HEK293 (cell line): ENCODE data around the gene PIGO.
A peak's percentile ranks its signal among the peaks of the same experiment; 100 is the strongest.

ENCODE experiments used
- AEBP2 ChIP-seq: fragments of 450-650 bp; formaldehyde crosslinking; IDR thresholded peaks from 2 replicates; pipeline ENCODE4 v1.5.1; 2016; ENCODE audit warnings: missing biosample characterization, missing genetic modification characterization, borderline replicate concordance
- BCL11A ChIP-seq: fragments of 450-650 bp; formaldehyde crosslinking; IDR thresholded peaks from 2 replicates; pipeline ENCODE4 v1.5.1; 2016; ENCODE audit warnings: low read depth, missing biosample characterization, missing genetic modification characterization
- BCL6B ChIP-seq: fragments of 450-650 bp; formaldehyde crosslinking; IDR thresholded peaks from 2 replicates; pipeline ENCODE4 v1.5.1; 2017; ENCODE audit warnings: missing biosample characterization, missing genetic modification characterization
- GLI2 ChIP-seq: fragments of 450-650 bp; formaldehyde crosslinking; IDR thresholded peaks from 2 replicates; pipeline ENCODE4; 2017; ENCODE audit warnings: missing biosample characterization, missing genetic modification characterization, low read depth, borderline replicate concordance
- MEIS1 ChIP-seq: sonication (generic); formaldehyde crosslinking; IDR thresholded peaks from 2 replicates; pipeline ENCODE4 v1.8.1; 2022; ENCODE audit warnings: missing genetic modification reagents, mild to moderate bottlenecking, borderline replicate concordance
- PRDM1 ChIP-seq: fragments of 450-650 bp; formaldehyde crosslinking; IDR thresholded peaks from 2 replicates; pipeline ENCODE4; 2016; ENCODE audit warnings: missing biosample characterization, missing genetic modification characterization
- PRDM4 ChIP-seq: fragments of 450-650 bp; formaldehyde crosslinking; IDR thresholded peaks from 2 replicates; pipeline ENCODE4 v1.5.1; 2017; ENCODE audit warnings: missing biosample characterization, missing genetic modification characterization
- SALL2 ChIP-seq: fragments of 450-650 bp; formaldehyde crosslinking; IDR thresholded peaks from 2 replicates; pipeline ENCODE4 v1.5.0; 2017; ENCODE audit warnings: missing biosample characterization, mild to moderate bottlenecking, missing genetic modification characterization, borderline replicate concordance
- SP7 ChIP-seq: fragments of 450-650 bp; formaldehyde crosslinking; IDR thresholded peaks from 2 replicates; pipeline ENCODE4 v1.5.1; 2016; ENCODE audit warnings: missing biosample characterization, missing genetic modification characterization
- ZBTB6 ChIP-seq: fragments of 450-650 bp; formaldehyde crosslinking; IDR thresholded peaks from 2 replicates; pipeline ENCODE4 v1.5.1; 2017; ENCODE audit warnings: missing biosample characterization, missing genetic modification characterization
- ZNF10 ChIP-seq: fragments of 450-650 bp; formaldehyde crosslinking; IDR thresholded peaks from 2 replicates; pipeline ENCODE4 v1.5.1; 2017; ENCODE audit warnings: missing biosample characterization, missing genetic modification characterization
- ZNF16 ChIP-seq: fragments of 450-650 bp; formaldehyde crosslinking; IDR thresholded peaks from 2 replicates; pipeline ENCODE4 v1.5.1; 2016; ENCODE audit warnings: low read depth, missing biosample characterization, missing genetic modification characterization
- ZNF174 ChIP-seq: fragments of 450-650 bp; formaldehyde crosslinking; IDR thresholded peaks from 2 replicates; pipeline ENCODE4 v1.5.0; 2017; ENCODE audit warnings: missing biosample characterization, mild to moderate bottlenecking, missing genetic modification characterization
- ZNF202 ChIP-seq: fragments of 450-650 bp; formaldehyde crosslinking; IDR thresholded peaks from 2 replicates; pipeline ENCODE4 v1.5.1; 2016; ENCODE audit warnings: missing biosample characterization, missing genetic modification characterization, borderline replicate concordance
- ZNF341 ChIP-seq: fragments of 450-650 bp; formaldehyde crosslinking; IDR thresholded peaks from 2 replicates; pipeline ENCODE4; 2016; ENCODE audit warnings: low read depth, missing biosample characterization, missing genetic modification characterization
- ZNF350 ChIP-seq: fragments of 450-650 bp; formaldehyde crosslinking; IDR thresholded peaks from 2 replicates; pipeline ENCODE4 v1.5.0; 2017; ENCODE audit warnings: missing biosample characterization, mild to moderate bottlenecking, missing genetic modification characterization
- ZNF404 ChIP-seq: fragments of 450-650 bp; formaldehyde crosslinking; IDR thresholded peaks from 2 replicates; pipeline ENCODE4 v1.5.1; 2017; ENCODE audit warnings: missing biosample characterization, missing genetic modification characterization
- ZNF433 ChIP-seq: fragments of 450-650 bp; formaldehyde crosslinking; IDR thresholded peaks from 2 replicates; pipeline ENCODE4 v1.5.1; 2016; ENCODE audit warnings: missing biosample characterization, missing genetic modification characterization, low read depth
- ZNF473 ChIP-seq: fragments of 450-650 bp; formaldehyde crosslinking; IDR thresholded peaks from 2 replicates; pipeline ENCODE4 v1.5.1; 2017; ENCODE audit warnings: missing biosample characterization, missing genetic modification characterization
- ZNF529 ChIP-seq: fragments of 450-650 bp; formaldehyde crosslinking; IDR thresholded peaks from 2 replicates; pipeline ENCODE4 v1.5.1; 2017; ENCODE audit warnings: missing genetic modification characterization, missing biosample characterization; ENCODE audit not compliant: insufficient replicate concordance
- ZNF571 ChIP-seq: fragments of 450-650 bp; formaldehyde crosslinking; IDR thresholded peaks from 2 replicates; pipeline ENCODE4 v1.5.0; 2017; ENCODE audit warnings: missing biosample characterization, missing genetic modification characterization
- ZNF596 ChIP-seq: fragments of 450-650 bp; IDR thresholded peaks from 2 replicates; pipeline ENCODE4 v1.5.0; 2018; ENCODE audit warnings: missing biosample characterization, mild to moderate bottlenecking, missing genetic modification characterization, moderate library complexity
- ZNF626 ChIP-seq: fragments of 450-650 bp; sonication (Bioruptor Pico); formaldehyde crosslinking; IDR thresholded peaks from 2 replicates; pipeline ENCODE4 v1.5.1; 2018; ENCODE audit warnings: missing biosample characterization, missing genetic modification characterization, inconsistent platforms
- ZNF639 ChIP-seq: fragments of 450-650 bp; formaldehyde crosslinking; IDR thresholded peaks from 2 replicates; pipeline ENCODE4 v1.5.1; 2016; ENCODE audit warnings: missing biosample characterization, missing genetic modification characterization
- ZNF791 ChIP-seq: fragments of 450-650 bp; formaldehyde crosslinking; IDR thresholded peaks from 2 replicates; pipeline ENCODE4 v1.5.1; 2016; ENCODE audit warnings: missing biosample characterization, missing genetic modification characterization
- ZSCAN16 ChIP-seq: fragments of 450-650 bp; formaldehyde crosslinking; IDR thresholded peaks from 2 replicates; pipeline ENCODE4 v1.5.1; 2016; ENCODE audit warnings: missing biosample characterization, missing genetic modification characterization
- ZXDB ChIP-seq: fragments of 450-650 bp; formaldehyde crosslinking; IDR thresholded peaks from 2 replicates; pipeline ENCODE4 v1.5.1; 2016; ENCODE audit warnings: missing biosample characterization, missing genetic modification characterization
- TF ChIP-seq, protein P1 (sequence below): fragments of 450-650 bp; formaldehyde crosslinking; IDR thresholded peaks from 2 replicates; pipeline ENCODE4 v1.5.1; 2016; ENCODE audit warnings: missing biosample characterization, missing genetic modification characterization
- TF ChIP-seq, protein P2 (sequence below): fragments of 450-650 bp; IDR thresholded peaks from 2 replicates; pipeline ENCODE4 v1.5.1; 2018; ENCODE audit warnings: missing biosample characterization, missing genetic modification characterization

PIGO gene

GRCh38 chr9:35102769-35103659, 6.6 kb upstream of the PIGO start, which contains the start of gene STOML2 (continued):
- TF ChIP-seq PRDM4 (tag by site-specific recombination) (no peak), ZNF350 (tag by site-specific recombination) (no peak), MEIS1 (CRISPR knock-in tag) (no peak), GLI2 (no peak), PRDM1 (tag by site-specific recombination) (no peak), ZNF626 (no peak), ZNF341 (tag by site-specific recombination) (peak; percentile 78), ZNF404 (tag by site-specific recombination) (no peak), ZNF639 (tag by site-specific recombination) (peak; percentile 38; the same call in 1 of the 2 replicates), ZNF596 (no peak), BCL6B (no peak), ZNF473 (tag by site-specific recombination) (no peak), ZNF791 (tag by site-specific recombination) (no peak), ZNF529 (tag by site-specific recombination) (no peak), ZBTB6 (no peak), SP7 (tag by site-specific recombination) (peak; percentile 82), ZNF174 (tag by site-specific recombination) (no peak), AEBP2 (tag by site-specific recombination) (no peak), BCL11A (tag by site-specific recombination) (no peak), ZXDB (tag by site-specific recombination) (peak; percentile 85), ZNF16 (no peak), ZNF10 (tag by site-specific recombination) (no peak), ZNF433 (tag by site-specific recombination) (no peak), ZNF571 (tag by site-specific recombination) (no peak), ZNF202 (tag by site-specific recombination) (no peak), ZSCAN16 (no peak), SALL2 (tag by site-specific recombination) (no peak)
- TF ChIP-seq, protein P1, sequence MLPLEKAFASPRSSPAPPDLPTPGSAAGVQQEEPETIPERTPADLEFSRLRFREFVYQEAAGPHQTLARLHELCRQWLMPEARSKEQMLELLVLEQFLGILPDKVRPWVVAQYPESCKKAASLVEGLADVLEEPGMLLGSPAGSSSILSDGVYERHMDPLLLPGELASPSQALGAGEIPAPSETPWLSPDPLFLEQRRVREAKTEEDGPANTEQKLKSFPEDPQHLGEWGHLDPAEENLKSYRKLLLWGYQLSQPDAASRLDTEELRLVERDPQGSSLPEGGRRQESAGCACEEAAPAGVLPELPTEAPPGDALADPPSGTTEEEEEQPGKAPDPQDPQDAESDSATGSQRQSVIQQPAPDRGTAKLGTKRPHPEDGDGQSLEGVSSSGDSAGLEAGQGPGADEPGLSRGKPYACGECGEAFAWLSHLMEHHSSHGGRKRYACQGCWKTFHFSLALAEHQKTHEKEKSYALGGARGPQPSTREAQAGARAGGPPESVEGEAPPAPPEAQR (tag by site-specific recombination) = no peak
- TF ChIP-seq, protein P2, sequence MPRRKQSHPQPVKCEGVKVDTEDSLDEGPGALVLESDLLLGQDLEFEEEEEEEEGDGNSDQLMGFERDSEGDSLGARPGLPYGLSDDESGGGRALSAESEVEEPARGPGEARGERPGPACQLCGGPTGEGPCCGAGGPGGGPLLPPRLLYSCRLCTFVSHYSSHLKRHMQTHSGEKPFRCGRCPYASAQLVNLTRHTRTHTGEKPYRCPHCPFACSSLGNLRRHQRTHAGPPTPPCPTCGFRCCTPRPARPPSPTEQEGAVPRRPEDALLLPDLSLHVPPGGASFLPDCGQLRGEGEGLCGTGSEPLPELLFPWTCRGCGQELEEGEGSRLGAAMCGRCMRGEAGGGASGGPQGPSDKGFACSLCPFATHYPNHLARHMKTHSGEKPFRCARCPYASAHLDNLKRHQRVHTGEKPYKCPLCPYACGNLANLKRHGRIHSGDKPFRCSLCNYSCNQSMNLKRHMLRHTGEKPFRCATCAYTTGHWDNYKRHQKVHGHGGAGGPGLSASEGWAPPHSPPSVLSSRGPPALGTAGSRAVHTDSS (tag by site-specific recombination) = no peak
